OCI-LY7 (cell line): ENCODE measurements around the gene ZNF837.

Source experiments
- CTCF ChIP-seq: fragments of 200-600 bp; sonication (generic); conservative IDR thresholded peaks from 2 replicates; pipeline ENCODE4 v1.5.1; 2014; ENCODE audit warnings: mild to moderate bottlenecking, antibody characterized with exemption, low read length, moderate library complexity, mixed read lengths
- EZH2phosphoT487 ChIP-seq: fragments of 200-600 bp; sonication (generic); IDR thresholded peaks from 2 replicates; pipeline ENCODE4 v1.6.1; 2018; ENCODE audit warnings: low read depth, borderline replicate concordance, mild to moderate bottlenecking, mixed run types, antibody characterized with exemption, low read length, moderate library complexity, mixed read lengths

DNA sequence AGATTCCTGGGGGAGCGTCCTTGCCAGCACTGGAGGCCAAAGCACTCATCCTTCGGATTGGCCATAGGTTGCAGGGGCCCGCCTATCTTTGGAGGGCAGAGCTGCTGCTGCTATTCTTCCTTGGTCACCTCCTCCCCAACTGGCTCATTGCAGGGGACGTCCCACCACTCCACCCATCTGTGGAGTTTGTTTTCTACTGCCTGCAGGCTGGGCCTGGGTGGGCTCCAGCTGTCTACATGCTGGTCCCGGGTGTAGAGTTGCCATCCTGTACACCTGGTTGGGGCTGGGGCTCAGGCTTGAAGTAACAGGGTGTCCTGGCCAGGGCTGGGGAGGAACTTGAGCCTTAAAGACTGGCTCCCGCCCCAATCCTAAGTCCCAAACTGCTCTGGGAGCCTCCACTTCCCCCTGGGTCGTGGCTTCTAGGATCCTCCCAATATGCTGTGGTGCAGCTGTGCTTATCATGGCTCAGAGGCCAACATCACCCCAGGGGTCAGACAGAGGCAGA, 16.8 kb upstream of the ZNF837 start:
- no peak for TF ChIP-seq CTCF
- no peak for TF ChIP-seq EZH2phosphoT487
